Middle frontal gyrus (tissue), 1 donor: ENCODE results near the gene G0S2.
"Not testable (repeated sequence)": the region's sequence is repeated elsewhere in the genome, so short reads cannot be mapped to it uniquely, and the experiment has no call there.

Experiments used
- DNase-seq: peaks from one replicate; pipeline ENCODE4 v3.0.0-alpha.2; 2015; ENCODE audit warnings: low spot score; ENCODE audit errors: extremely low spot score

G0S2 gene

DNA sequence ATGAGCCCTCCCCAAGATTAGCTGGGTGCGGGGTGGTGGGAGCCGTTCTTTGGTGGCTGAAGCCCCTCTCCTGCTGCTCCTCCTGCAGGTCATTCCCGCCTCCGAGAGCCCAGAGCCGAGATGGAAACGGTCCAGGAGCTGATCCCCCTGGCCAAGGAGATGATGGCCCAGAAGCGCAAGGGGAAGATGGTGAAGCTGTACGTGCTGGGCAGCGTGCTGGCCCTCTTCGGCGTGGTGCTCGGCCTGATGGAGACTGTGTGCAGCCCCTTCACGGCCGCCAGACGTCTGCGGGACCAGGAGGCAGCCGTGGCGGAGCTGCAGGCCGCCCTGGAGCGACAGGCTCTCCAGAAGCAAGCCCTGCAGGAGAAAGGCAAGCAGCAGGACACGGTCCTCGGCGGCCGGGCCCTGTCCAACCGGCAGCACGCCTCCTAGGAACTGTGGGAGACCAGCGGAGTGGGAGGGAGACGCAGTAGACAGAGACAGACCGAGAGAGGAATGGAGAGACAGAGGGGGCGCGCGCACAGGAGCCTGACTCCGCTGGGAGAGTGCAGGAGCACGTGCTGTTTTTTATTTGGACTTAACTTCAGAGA, 448 bp downstream of the G0S2 start:
- DNase-seq = no peak

DNA sequence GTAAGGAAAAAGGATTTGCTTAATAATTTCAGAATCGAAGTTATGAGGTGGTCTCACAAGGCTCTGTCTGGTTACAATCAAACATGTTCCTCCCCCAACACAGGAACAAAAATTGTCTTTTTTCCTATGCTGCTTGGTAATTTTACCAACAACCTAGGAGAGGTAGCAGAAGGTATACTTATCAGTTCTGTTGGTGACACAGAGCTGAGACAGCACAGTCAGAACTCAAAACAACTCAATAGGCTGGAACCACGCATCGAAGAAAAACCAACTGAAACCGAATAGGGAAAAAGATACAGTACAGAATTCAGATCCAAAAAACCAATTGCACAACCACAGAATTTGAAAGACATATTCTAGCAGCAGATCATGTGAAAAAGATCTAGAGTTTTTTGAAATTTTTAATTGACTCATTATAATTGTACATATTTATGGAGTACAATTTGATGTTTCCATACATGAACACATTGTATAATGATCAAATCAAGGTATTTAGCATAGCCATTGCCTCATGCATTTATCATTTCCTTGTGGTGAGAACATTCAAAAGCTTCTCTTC, 3.8 kb downstream of the G0S2 start:
- no peak for DNase-seq

DNA sequence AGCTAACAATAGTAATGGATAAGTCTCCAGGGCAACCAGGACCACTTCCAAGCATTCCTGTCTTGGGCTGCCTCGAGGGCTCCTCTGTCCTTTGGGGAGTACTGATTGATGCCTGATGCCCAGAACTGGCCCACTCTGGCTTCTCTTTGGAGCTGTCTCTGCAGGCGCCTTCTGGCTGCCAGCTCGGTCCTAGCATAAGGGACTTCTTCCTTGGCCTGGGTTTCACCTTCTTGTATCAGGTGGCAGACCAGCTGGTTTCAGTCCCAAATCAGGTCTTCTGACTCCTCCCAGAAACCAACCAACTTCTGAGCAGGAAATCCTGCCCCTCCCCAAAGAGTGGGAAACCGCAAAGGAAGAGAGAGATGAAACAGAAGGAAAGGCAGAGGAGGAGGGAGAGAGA, 10.6 kb downstream of the G0S2 start:
- no peak for DNase-seq

DNA sequence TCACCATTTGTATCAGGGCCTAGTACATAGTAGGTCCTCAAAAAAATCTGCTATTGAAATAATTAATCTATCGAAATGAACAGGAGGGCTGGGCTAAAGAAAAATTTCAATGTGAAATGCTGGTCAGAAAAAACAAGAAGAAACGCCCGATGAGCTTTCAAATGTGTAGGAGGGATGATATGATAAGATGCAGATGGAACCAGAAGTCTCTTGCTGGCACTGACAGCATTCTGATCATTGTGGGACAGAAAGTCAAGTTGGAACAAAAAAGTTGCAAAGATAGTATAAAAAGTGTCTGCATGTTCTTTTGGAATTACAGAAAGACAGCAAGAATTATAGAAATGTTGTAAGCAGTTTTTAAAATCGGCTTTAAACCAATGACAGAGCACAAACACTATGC, 11.1 kb downstream of the G0S2 start:
- DNase-seq = no peak

DNA sequence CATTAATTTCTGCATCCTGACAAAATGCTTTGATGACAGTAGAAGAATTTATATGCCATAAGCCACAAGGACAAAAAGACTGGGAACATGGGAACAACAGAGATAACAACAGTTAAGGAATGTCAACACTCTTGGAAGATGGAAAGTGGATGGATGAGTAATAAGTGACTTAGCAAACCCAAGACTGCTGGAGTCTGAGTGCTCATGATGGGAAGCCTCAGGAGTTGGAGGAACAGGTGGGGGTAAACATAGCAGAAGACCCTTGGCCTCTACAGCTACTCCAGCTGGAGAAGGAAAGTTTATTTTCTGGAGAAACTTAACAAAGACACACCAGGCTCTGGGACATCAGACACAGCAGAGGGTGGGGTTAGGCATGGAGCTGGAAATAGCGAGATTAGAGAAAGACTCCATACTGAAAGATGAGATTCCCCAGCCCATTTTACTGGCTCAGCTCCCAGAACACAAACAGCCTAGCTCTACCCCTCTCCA, 13.6 kb downstream of the G0S2 start:
- no peak for DNase-seq

DNA sequence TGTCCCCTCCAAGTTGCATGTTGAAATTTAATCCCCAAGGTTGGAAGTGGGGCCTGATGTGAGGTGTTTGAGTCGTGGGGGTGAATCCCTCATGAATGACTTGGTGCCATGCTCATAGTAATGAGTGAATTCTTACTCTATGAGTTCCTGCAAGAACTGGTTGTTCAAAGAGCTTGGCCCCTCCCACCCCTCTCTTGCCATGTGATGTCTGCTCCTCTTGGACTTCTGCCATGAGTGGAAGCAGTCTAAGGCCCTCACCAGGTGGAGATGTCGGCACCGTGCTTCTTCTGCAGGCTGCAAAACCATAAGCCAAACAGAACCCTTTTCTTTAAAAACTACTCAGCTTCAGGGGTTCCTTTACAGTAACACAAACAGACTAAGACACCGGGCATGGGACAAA, 14.3 kb downstream of the G0S2 start:
- no peak for DNase-seq

DNA sequence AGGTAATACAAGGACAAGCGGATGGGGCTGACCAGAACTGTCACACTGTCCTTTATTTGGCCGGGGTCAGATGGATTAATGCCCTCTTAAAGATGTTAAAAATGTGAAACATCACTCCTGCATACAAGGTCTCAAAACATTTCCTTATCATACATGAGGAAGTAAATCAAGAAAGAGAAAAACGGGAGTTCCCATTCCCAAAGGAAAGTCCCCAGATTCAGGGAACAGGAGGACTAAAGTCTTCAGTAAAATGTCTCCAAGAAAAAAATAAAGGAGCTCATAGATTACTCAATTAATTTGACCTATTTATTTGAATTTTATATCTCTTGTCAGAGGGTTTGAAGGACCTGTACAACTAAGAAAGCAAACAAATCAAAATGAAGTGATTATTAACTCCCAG, 16.0 kb downstream of the G0S2 start:
- DNase-seq = no peak

DNA sequence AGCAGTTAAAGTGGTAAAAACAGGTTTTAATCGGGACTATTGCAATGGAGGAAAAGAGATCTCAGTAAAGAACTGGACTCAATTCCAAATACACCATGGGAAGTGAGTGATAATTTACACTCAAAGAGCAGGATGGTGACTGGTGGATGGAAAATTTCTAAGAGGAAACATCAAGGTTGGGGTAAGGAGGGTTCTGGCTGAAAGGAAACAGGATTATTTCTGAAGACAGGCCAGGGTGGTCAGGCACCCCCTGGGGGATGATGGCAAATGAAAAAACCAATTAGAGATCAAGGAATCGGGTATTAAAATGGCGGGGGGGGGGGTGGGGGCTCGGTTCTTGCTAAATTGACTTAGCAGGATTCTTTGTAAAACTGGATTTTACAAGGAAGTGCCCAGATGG, 17.1 kb downstream of the G0S2 start:
- no peak for DNase-seq

DNA sequence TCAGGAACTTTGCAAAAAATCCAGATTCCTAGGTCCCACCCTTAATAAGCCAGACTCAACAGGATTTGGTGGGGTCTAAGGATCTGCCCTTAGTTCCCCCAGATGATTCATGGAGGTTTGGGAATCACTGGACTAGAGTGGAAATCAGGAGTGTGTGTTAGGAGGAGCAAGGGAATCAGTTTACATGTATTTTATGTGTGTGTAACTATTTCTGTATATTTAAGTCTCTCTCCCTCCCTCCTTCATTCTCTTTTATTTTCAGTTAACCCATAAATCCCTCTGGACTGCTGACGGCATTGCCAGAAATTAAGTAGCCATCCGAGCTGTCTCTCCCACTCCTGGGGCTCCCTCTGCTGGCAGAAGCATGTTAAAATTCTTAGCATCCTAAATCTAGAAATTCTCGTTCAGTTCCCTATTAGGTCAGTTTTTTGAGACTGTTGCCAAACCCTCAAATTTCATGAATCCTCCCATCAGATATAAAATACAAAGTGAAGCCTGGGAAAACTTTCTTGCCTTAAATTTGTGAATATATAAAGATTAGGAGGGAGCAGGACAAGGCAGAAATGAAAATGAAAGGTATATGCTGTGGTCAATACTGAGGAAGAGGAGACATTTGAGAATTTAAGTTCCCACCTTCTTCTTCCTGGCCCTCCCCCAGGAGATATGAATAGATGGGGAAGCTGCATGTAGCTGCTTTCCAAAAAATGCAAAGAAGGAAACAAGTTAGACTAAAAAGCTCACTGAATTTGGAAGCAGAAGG, 17.7 kb downstream of the G0S2 start:
- DNase-seq = peak; percentile 77

DNA sequence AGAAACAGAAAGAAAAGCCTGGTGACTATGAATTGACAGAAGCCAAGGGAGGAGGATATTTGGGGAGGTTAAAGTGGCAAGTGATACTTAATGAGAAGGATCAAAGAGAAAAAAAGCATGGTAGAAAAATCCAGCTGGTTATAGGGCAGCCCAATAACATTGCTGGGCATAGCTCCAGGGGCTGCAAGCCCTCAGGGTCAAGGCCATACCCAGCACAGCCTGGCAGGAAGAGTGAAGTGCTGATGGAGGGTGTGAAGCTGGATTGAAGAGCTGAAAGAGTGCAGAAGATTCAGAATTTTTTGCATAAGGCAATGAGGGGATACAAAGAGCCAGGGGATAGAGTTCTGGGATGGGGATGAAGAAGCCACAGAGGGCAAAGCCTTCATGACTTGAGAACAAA, 21.5 kb downstream of the G0S2 start:
- no peak for DNase-seq

DNA sequence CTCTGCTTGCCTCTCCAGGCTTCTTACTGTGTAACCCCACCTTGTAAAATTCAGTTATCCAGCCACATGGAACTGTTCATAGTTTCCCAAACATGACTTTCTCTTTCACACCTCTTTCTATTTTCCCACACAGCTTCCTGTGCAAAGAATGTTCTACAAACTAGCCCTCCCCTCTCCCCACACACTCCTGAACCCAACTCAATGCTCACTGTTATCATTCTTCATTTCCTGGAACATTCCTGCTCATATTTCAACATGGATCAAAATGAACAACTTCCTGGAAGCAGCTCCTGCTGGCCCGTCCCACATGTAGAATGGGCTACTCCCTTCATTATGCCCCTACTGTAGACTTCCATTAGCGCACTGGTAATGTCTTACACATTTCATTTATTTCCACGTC, 21.9 kb downstream of the G0S2 start:
- DNase-seq = no peak

DNA sequence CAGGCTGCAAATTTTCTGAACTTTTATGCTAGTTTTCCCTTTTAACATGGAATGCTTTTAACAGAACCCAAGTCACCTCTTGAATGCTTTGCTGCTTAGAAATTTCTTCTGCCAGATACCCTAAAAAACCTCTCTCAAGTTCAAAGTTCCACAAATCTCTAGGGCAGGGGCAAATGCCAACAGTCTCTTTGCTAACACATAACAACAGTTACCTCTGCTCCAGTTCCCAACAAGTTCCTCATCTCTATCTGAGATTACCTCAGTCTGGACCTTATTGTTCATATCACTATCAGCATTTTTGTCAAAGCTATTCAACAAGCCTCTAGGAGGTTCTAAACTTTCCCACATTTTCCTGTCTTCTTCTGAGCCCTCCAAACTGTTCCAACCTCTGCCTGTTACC, 25.5 kb downstream of the G0S2 start:
- DNase-seq = not testable (repeated sequence)

DNA sequence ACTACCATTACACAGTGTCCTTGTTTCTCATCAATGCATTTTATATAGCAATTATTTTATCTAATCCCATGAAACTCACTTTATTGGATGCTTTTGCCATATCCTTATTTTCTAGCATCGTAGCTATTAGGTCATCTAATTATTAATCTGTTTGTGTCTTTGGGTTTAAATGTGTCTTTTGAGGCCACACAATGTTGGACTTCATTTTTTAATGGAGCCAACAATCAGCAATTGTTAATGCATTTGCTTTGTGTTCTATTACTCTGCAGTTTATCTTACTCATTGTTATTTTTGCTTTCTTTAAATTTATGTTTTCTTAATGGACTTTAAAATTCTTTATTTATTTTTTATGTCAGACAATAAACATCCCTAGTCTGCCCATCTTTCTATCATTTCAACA, 27.6 kb downstream of the G0S2 start:
- no peak for DNase-seq

DNA sequence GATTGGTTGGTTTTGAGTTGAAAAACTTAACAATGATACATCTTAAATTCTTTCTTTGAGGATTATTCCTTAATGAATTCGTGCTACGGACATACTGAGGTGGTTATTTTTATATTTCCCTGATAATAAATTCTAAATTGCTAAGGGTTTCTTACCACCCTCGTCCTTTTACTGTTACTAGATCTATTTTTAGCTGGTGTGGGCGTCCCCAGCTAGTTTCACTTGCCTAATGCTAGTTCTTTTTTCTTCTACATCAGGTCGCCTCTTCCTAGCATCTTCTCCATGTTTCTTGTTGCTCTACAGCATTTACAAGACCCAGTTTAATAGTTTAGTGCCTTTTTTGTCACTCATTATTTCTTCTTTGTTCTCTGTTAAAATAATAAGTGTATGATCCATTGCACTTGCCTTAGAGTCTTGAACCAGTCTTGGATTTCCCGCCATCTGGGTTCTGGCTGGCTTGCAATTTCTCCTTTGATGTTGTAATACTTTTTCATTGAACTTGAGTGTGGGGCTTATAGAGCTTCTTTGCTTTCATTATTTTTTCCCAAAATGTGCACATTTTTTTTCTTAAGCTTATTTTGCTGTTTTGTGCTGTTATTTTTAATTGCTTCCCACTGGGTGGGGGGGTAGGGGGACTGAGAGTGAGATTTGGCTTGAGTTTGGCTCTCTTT, 28.8 kb downstream of the G0S2 start:
- DNase-seq = no peak

DNA sequence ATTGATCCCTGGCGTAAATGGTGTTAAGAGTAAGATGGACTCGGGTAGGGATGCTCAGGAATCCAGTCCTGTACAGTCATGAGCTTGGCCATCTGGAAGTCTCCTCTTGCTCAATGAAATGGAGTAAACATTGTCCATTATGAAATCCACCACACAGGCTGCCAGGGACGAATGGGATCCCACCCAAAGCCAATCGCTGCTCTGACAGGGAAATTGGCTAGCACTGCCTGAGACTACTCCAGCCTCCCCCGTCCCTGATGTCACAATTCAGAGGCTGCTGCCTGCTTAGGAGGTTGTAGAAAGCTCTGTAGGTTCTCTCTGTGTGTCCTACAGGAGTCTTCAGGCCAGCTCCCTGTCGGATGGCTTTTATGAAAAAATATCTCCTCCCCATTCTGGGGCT, 29.4 kb downstream of the G0S2 start, which contains the start of gene HSD11B1:
TSS of gene HSD11B1 (plus strand) at position 263 of the 400 bp plus-strand sequence. CDS start at position 360, 97 bp downstream.
- peak; percentile 58 for DNase-seq

DNA sequence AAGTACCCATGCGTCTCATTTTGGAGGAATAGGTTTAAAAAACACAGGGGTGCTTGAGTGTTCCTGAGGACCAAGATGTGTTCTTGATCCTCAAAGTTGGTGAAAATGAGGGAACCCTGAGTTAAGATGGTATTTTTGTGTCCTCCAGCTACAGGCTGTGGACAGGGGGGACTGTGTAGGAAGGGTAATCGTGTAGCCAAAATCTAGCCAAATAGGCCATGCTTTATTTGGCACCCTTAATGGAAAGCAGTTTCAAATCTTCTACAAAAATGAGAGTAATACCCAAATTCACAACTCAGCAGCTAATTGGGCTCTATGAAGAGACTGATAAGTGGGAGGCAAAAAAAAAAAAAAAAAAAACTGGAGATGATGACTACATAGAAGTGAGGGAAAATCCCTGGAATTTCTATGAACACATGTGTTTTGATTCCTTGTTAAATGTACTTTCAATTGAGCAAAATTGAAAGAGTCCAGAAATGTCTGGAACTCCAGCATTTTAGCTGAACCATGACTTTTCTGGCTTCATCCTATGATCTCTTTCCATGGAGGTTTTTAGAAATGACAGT, 29.9 kb downstream of the G0S2 start:
- DNase-seq = no peak

DNA sequence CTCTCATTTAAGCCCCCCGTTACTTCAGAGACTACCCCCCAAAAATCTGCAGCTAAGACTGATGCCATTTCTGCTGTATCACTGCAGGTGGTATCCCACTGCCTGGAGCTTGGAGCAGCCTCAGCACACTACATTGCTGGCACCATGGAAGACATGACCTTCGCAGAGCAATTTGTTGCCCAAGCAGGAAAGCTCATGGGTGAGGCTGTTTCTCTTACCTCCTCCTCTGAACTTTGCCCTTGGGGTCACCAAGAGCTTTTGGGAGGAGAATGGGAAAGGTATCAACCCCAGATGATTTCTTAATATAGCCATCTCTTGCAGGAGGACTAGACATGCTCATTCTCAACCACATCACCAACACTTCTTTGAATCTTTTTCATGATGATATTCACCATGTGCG, 31.4 kb downstream of the G0S2 start:
- DNase-seq = no peak

DNA sequence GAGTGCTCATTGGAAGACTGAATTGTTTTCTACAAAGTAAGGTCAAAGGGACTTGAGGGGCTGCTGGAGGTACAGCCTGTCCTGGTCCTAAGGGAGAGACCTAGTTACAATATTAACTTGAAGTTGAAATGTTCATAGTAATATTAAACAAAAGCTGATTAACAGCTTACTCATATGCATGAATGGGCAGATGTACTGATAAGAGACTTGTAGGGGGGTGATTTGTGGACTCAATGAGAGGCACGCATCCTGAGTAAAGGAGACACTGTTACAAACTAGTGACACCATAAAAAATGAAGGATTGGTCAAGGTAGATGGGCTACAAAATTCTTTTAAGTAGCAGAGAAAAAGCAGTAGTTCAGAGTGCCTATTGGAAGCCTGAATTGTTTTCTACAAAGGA, 32.1 kb downstream of the G0S2 start:
- no peak for DNase-seq

DNA sequence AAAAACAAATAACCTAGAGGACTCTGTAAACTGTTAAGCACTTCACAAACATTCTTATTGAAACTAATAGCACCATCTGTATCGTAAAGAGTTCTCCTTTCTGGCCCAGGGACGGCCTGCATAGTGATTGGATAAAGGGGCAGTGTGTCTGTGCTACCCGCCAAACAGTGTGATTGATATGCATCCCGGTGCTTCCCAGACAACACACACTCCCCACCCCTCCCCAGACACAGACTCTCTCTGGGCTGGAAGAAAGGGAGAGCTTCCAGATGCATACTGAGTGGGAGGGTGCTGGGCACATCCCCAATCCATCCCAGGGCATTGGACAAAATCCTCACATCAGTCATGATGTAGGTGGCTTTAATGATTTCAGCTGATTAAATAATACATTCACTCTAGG, 33.1 kb downstream of the G0S2 start:
- DNase-seq = no peak

DNA sequence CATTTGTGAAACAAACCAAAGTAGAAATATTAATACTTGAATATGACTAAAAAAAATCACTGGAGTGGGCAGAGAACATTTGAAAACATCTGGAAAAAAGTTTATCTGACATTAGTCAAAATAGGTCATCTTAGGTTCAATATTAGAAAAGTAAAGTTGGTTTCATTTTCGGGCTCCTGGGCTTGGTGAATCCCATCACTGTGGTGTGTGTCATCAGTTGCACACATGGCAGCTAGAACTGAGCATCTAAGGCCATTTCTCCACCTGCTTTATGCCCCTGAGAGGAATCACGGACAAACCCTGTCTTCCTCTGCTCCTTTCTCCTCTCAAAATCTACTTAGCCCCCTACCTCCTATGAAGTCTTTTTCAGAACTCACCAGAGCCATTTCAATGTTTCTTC, 34.9 kb downstream of the G0S2 start:
- DNase-seq = no peak

DNA sequence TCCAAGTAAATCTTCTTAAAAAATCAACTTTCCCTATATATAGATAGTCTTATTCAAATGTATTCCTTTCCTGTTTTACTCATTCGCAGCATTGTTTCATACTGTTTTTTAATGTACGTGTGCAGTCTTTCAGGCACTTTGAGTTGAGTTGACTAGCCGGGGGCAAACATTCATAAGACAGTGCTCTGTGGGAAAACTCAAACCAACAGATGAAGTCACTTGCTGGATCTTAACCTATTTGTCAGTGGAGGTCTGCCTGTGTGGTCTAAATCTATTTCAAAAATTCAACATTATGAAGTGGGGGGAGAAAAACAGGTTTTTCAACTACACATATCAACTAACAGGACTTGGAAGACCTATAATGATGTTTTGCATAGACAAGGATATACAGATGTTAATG, 35.6 kb downstream of the G0S2 start:
- no peak for DNase-seq

DNA sequence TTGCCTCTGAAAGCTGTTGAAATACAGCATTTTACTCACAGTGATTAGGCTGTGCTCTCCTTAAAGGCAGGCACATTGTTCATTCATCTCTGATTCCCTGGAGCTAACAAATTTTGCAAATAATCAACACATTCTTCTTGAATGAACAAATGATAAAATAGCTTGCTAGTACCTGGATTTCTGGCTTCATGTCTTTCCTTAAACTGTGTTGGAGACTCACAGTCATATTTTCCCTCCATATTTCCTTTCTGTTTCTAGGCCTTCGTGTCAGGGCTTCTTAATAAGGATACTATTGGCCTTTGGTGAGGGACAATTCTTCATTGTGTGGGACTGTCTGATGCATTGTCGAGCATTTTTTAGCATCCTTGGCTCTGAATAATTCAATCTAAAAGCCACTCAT, 39.1 kb downstream of the G0S2 start:
- no peak for DNase-seq
